Effector memory CD4-positive, alpha-beta T cell (primary cell): ENCODE measurements around the gene PCDHA11.

Source experiments
- DNase-seq, 3 donors: peaks; one replicate each; pipeline ENCODE4 v3.0.0-alpha.2; 2020
- H3K27ac ChIP-seq: 2 replicates; pipeline ENCODE4 v1.7.0; 2013; ENCODE audit warnings: mild to moderate bottlenecking, low read length, moderate library complexity; ENCODE audit not compliant: insufficient read depth, poor library complexity, severe bottlenecking
- H3K27me3 ChIP-seq: replicated peaks from 2 replicates; pipeline ENCODE4 v1.7.0; 2013; ENCODE audit warnings: mild to moderate bottlenecking, low read length; ENCODE audit not compliant: insufficient read depth, control insufficient read depth, poor library complexity, severe bottlenecking
- H3K36me3 ChIP-seq: 2 replicates; pipeline ENCODE4 v1.7.0; 2013; ENCODE audit warnings: mild to moderate bottlenecking, low read length, moderate library complexity; ENCODE audit not compliant: control insufficient read depth, insufficient read depth
- H3K4me1 ChIP-seq: 2 replicates; pipeline ENCODE4 v1.7.0; 2013; ENCODE audit warnings: low read length, mild to moderate bottlenecking; ENCODE audit not compliant: control insufficient read depth, insufficient read depth, poor library complexity, severe bottlenecking
- H3K4me3 ChIP-seq: 2 replicates; pipeline ENCODE4 v1.7.0; 2013; ENCODE audit warnings: low read length, low read depth, mild to moderate bottlenecking; ENCODE audit not compliant: insufficient read depth, poor library complexity, severe bottlenecking
- H3K9me3 ChIP-seq: 2 replicates; pipeline ENCODE4 v1.7.0; 2013; ENCODE audit warnings: mild to moderate bottlenecking, low read length, moderate library complexity; ENCODE audit not compliant: control insufficient read depth

The PCDHA11 gene

DNA sequence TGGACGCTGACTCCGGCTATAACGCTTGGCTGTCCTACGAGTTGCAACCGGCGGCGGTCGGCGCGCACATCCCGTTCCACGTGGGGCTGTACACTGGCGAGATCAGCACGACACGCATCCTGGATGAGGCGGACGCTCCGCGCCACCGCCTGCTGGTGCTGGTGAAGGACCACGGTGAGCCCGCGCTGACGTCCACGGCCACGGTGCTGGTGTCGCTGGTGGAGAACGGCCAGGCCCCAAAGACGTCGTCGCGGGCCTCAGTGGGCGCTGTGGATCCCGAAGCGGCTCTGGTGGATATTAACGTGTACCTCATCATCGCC, 8.5 kb downstream of the PCDHA11 start:
- H3K27me3 ChIP-seq, result peaks cover 4% of the 10 kb centered on the region
- H3K4me1 ChIP-seq, result no peaks in the 10 kb centered on the region
- no peak for DNase-seq
- no peaks in the 10 kb centered on the region for H3K36me3 ChIP-seq
- peaks cover 12% of the 10 kb centered on the region for H3K9me3 ChIP-seq
- H3K27ac ChIP-seq, result no peak overlapping the region
- H3K4me3 ChIP-seq, result no peak overlapping the region

DNA sequence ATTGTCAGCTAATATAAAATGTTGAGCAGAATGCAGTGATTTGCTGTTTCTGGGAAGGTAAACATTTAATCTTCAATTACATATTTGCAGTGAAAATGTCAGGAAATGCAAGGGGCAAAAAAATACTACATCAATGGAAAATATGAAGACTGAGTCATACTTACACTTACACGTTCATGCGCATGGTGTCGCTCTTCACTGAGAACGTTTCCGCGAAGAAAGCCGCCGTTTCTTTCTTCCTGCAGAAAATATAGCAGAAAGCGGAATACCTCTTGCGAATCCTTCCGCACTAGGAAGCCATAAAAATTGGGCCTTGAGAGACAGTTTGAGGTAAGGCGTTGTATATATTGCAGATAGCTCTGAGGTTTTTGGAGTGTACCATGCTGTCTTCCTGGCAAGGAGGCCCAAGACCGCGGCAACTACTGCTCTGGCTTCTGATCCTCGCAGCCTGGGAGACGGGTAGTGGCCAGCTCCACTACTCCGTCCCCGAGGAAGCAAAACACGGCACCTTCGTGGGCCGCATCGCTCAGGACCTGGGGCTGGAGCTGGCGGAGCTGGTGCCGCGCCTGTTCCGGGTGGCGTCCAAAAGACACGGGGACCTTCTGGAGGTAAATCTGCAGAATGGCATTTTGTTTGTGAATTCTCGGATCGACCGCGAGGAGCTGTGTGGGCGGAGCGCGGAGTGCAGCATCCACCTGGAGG, 13.3 kb downstream of the PCDHA11 start, which contains the start of gene PCDHA13:
Gene PCDHA13 (plus strand): TSS at position 236 of the 702 bp plus-strand sequence. CDS start 145 bp downstream, at position 381.
- Histone ChIP-seq H3K4me1 (no peaks in the 10 kb centered on the region), H3K27me3 (peaks cover 4% of the 10 kb centered on the region), H3K36me3 (no peaks in the 10 kb centered on the region), H3K4me3 (no peak within 1 kb of the TSS), H3K27ac (no peak within 1 kb of the TSS), H3K9me3 (peaks cover 6% of the 10 kb centered on the region)
- DNase-seq, result no peak

DNA sequence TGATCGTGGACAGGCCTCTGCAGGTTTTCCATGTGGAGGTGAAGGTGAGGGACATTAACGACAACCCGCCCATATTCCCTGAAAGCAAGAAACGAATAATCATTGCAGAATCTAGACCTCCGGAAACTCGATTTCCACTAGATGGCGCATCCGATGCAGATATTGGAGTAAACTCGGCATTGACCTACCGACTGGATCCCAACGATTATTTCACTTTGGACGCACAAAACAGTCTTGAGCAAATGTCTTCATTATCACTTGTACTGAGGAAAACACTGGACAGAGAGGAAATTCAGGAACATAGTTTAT, 13.8 kb downstream of the PCDHA11 start:
- H3K36me3 ChIP-seq, result no peaks in the 10 kb centered on the region
- H3K27ac ChIP-seq, result no peak overlapping the region
- peaks cover 4% of the 10 kb centered on the region for H3K27me3 ChIP-seq
- no peak overlapping the region for H3K4me3 ChIP-seq
- no peak for DNase-seq
- H3K4me1 ChIP-seq, result no peaks in the 10 kb centered on the region
- peaks cover 6% of the 10 kb centered on the region for H3K9me3 ChIP-seq

DNA sequence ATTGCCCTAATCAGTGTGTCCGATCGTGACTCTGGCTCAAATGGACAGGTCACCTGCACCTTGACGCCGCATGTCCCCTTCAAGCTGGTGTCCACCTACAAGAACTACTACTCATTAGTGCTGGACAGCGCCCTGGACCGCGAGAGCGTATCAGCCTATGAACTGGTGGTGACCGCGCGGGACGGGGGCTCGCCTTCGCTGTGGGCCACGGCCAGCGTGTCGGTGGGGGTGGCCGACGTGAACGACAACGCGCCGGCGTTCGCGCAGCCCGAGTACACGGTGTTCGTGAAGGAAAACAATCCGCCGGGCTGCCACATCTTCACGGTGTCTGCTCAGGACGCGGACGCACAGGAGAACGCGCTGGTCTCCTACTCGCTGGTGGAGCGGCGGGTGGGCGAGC, 14.6 kb downstream of the PCDHA11 start:
- Histone ChIP-seq H3K4me3 (no peak overlapping the region), H3K27me3 (peaks cover 4% of the 10 kb centered on the region), H3K9me3 (peaks cover 6% of the 10 kb centered on the region), H3K27ac (no peak overlapping the region), H3K4me1 (no peaks in the 10 kb centered on the region), H3K36me3 (no peaks in the 10 kb centered on the region)
- no peak for DNase-seq

DNA sequence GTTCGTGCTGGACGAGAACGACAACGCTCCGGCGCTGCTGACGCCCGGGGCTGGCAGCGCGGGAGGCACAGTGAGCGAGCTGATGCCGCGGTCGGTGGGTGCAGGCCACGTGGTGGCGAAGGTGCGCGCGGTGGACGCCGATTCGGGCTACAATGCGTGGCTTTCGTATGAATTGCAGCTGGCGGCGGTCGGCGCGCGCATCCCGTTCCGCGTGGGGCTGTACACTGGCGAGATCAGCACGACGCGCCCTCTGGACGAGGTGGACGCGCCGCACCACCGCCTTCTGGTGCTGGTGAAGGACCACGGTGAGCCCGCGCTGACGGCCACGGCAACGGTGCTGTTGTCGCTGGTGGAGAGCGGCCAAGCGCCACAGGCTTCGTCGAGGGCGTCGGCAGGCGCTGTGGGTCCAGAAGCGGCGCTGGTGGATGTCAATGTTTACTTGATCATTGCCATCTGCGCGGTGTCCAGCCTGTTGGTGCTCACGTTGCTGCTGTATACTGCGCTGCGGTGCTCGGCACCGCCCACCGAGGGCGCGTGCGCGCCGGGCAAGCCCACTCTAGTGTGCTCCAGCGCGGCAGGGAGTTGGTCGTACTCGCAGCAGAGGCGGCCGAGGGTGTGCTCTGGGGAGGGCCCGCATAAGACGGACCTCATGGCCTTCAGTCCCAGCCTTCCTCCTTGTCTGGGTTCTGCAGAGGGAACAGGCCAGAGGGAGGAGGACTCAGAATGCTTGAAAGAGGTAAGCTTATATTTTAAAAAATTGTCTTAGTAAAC, 15.4 kb downstream of the PCDHA11 start:
- Histone ChIP-seq H3K36me3 (no peaks in the 10 kb centered on the region), H3K27me3 (no peaks in the 10 kb centered on the region), H3K4me1 (no peaks in the 10 kb centered on the region), H3K9me3 (peaks cover 6% of the 10 kb centered on the region), H3K27ac (no peak overlapping the region), H3K4me3 (no peak overlapping the region)
- DNase-seq, result no peak

DNA sequence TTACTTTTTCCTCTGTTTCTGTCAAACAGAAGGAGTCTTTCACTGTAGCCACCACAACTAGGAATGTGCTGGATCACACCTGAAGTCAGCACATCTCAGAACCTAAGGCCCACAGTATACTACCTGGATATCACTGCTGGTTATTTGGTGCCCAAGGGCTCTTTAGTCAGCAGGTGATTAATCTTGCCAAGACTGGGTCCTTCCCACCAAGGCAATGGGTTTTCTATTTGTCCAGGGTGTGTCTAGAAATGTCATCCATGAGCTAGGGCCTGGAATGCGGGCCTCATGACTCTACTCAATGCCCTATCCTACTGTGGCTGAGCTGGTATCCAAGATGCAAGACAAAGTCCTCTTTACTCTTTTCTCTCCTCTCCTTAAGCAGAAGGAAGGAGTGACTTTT, 47.6 kb downstream of the PCDHA11 start:
- DNase-seq, result no peak
- no peak overlapping the region for H3K27ac ChIP-seq
- H3K9me3 ChIP-seq, result no peaks in the 10 kb centered on the region
- no peaks in the 10 kb centered on the region for H3K27me3 ChIP-seq
- H3K36me3 ChIP-seq, result no peaks in the 10 kb centered on the region
- H3K4me3 ChIP-seq, result no peak overlapping the region
- H3K4me1 ChIP-seq, result no peaks in the 10 kb centered on the region
